SKM-1 treated with dmso at 0.1 percent for 144 hours (cell line): Measurements from ENCODE around the gene MED23.
A peak's percentile ranks its signal among the peaks of the same experiment; 100 is the strongest.

ENCODE experiments used
- DNase-seq: peaks from one replicate; lab custom pipeline; 2025; ENCODE audit not compliant: unreplicated experiment; lab: John Stamatoyannopoulos, UW

The MED23 gene, protein sequence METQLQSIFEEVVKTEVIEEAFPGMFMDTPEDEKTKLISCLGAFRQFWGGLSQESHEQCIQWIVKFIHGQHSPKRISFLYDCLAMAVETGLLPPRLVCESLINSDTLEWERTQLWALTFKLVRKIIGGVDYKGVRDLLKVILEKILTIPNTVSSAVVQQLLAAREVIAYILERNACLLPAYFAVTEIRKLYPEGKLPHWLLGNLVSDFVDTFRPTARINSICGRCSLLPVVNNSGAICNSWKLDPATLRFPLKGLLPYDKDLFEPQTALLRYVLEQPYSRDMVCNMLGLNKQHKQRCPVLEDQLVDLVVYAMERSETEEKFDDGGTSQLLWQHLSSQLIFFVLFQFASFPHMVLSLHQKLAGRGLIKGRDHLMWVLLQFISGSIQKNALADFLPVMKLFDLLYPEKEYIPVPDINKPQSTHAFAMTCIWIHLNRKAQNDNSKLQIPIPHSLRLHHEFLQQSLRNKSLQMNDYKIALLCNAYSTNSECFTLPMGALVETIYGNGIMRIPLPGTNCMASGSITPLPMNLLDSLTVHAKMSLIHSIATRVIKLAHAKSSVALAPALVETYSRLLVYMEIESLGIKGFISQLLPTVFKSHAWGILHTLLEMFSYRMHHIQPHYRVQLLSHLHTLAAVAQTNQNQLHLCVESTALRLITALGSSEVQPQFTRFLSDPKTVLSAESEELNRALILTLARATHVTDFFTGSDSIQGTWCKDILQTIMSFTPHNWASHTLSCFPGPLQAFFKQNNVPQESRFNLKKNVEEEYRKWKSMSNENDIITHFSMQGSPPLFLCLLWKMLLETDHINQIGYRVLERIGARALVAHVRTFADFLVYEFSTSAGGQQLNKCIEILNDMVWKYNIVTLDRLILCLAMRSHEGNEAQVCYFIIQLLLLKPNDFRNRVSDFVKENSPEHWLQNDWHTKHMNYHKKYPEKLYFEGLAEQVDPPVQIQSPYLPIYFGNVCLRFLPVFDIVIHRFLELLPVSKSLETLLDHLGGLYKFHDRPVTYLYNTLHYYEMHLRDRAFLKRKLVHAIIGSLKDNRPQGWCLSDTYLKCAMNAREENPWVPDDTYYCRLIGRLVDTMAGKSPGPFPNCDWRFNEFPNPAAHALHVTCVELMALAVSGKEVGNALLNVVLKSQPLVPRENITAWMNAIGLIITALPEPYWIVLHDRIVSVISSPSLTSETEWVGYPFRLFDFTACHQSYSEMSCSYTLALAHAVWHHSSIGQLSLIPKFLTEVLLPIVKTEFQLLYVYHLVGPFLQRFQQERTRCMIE (N-terminal part only)

GRCh38 chr6:131627724-131628682, at the start of gene MED23:
TSS of gene MED23 (minus strand) at chr6:131628242. CDS start at chr6:131628049, 193 bp downstream.
- peak; percentile 88 for DNase-seq

- DNase-seq, result no peak
These were observed 45.1 kb upstream of the MED23 start for GRCh38 chr6:131673184-131673583.

- no peak for DNase-seq
These were observed 41.8 kb upstream of the MED23 start for GRCh38 chr6:131669891-131670290.

- no peak for DNase-seq
These were observed 35.6 kb upstream of the MED23 start for GRCh38 chr6:131663578-131664165.

DNA sequence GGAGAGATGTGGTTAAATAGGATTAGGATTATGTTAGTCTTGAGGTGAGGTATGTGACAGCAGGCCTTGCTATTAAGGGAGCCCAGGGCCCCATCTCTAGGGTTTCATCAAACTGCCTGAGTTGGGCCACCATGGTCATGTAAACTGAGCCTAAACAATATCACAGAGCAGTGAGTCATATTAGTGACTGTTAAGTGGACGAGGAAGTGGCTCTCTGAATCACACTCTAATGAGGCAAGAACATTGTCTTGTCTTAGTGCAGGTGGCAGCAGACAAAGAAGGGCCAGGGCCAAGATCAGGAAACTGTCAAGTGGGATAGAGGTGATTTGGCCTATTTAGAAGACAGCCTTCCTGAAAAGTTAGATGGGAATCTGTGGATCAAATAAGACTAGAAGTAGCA, 32.2 kb upstream of the MED23 start:
- DNase-seq, result peak; percentile 13

DNA sequence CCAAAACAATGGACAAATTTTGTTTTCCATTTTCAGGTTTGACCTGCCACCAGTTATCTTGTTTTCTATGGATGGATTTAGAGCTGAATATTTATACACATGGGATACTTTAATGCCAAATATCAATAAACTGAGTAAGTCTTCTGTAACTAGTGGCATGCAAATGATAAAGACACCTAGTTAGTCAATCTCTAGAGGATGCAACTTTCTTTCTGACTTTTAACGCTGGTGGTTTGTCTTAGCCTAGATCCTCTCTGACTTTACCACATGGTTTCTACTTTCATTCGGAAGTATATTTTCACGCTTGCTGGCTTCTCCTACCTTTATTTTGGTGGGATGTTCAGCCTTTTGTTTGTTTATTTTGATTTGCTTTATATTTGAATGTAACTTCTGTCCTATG, 30.2 kb upstream of the MED23 start:
- no peak for DNase-seq

DNA sequence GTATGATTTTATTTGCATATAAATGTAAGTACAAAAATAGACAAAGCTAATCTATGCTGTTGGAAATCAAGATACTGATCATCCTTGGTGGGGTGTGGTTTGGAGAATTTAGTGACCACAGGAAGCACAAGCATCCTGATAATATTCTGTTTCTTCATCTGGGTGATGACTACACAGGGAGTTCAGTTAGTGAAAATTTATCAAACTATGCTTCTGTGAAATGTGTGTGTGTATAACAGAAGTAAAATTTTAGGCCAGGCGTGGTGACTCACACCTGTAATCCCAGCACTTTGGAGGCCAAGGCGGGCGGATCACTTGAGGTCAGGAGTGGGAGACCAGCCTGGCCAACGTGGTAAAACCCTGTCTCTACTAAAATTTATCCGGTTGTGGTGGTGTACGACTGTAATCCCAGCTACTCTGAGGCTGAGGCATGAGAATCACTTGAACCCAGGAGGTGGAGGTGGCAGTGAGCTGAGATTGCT, 29.6 kb upstream of the MED23 start:
- no peak for DNase-seq

GRCh38 chr6:131657222-131657621, 29.2 kb upstream of the MED23 start:
- DNase-seq, result no peak

DNA sequence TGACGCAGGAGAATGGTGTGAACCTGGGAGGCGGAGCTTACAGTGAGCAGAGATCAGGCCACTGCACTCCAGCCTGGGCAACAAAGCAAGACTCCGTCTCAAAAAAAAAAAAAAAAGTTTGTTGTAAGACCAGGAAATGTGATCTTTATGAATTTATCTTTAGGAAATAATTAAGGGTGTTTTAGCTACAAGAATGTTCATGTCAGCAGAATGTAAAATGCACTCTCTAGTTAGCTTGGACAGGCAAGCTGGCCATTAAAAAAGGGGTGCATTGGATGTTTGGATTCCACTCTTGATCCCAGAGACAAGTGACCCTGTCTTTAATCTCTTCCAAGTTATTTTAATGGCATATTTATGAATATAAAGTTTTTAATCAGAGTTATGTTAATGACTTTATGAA, 28.6 kb upstream of the MED23 start:
- DNase-seq, result no peak

DNA sequence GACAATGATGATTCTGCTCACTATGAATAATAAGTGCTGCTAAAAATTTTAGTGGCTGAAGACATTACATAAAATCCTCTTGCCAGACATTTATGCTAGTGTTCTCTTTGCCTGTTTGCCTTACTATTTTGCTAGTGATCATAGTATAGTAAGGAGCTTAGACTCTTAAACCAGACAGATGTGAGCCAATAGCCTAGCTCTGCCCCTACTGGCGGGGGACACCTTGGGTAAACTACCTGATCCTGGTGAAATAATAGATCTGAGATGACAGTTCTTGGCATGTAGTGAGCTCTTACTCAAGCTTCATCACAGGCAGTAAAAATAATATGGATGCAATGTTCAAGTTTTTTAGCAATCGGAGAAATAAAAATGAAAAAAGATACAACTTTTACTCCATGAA, 27.9 kb upstream of the MED23 start:
- no peak for DNase-seq

- no peak for DNase-seq
These were observed 27.3 kb upstream of the MED23 start for GRCh38 chr6:131655387-131655786.

GRCh38 chr6:131654326-131654725, 26.3 kb upstream of the MED23 start:
- DNase-seq, result no peak

GRCh38 chr6:131652472-131652871, 24.4 kb upstream of the MED23 start:
- DNase-seq, result no peak

GRCh38 chr6:131651782-131652181, 23.7 kb upstream of the MED23 start:
- no peak for DNase-seq

- DNase-seq, result no peak
These were observed 18.2 kb upstream of the MED23 start for GRCh38 chr6:131646249-131646670.

GRCh38 chr6:131645846-131646245, 17.8 kb upstream of the MED23 start:
- no peak for DNase-seq

DNA sequence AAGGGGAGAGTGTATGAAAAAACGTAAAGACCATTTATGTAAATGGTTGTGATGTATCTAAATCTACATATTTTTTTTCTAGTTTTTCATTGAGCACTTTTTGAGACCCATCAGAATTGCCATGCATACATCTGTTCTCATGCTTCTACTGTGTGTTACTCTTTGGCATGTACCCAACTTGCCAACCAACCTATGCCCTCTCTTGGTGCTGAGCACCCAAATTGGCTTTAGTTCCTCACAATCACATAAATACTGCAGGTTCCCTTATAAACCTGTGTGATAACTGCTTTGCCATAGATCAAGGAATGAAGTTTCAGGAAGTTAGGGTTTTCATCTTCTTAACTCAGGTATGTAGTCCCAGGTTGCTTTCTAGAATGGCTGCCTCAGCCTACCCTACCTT, 16.9 kb upstream of the MED23 start:
- no peak for DNase-seq

- no peak for DNase-seq
These were observed 15.9 kb upstream of the MED23 start for GRCh38 chr6:131643855-131644460.

DNA sequence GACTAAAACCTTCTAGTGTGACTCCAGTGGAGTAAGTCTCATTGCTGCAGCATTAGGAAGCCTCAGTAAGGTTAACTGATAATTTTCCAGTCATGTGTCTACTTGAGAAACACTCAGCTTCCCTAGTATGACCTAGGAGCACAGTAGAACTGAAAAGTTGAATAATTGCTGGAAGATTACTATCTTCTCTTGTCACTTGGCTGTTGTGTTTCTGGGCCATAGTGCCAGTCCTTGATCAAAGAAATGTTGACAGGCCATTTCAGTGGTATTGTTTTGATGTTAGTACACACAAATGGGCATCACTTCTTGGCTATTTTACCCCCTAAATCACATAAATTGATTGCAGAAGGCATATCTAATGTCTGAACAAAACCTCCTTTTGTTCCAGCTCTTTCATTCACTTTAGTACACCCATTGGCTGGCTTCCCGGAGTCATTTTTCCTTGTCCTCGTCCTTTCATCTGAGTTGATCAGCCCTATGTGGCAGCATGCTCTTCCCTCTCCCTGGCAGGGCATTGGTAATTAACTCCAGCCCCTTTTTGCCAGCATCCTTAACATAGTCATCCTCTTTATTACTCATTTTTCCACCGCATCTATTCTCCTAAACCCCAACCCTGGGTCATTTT, 15.1 kb upstream of the MED23 start:
- no peak for DNase-seq
